DMS53 (cell line): ENCODE measurements around the gene NEAT1.
"Not testable (repeated sequence)": the region's sequence is repeated elsewhere in the genome, so short reads cannot be mapped to it uniquely, and the experiment has no call there.

Source experiments
- DNase-seq: peaks from one replicate; lab custom pipeline; 2025; lab: John Stamatoyannopoulos, UW

NEAT1 gene

GRCh38 chr11:65448418-65449105 is 26.0 kb downstream of the NEAT1 start:
- no peak for DNase-seq

GRCh38 chr11:65451301-65451700 is 28.7 kb downstream of the NEAT1 start:
- not testable (repeated sequence) for DNase-seq

- DNase-seq = not testable (repeated sequence)
These were observed 29.7 kb downstream of the NEAT1 start for GRCh38 chr11:65452259-65452658.

GRCh38 chr11:65452806-65453490 is 30.4 kb downstream of the NEAT1 start:
- DNase-seq = peak; percentile 55

- no peak for DNase-seq
These were observed 31.7 kb downstream of the NEAT1 start for GRCh38 chr11:65454311-65454695.

GRCh38 chr11:65454696-65455456 is 32.3 kb downstream of the NEAT1 start:
- peak; percentile 91 for DNase-seq

GRCh38 chr11:65456418-65456817 is 33.8 kb downstream of the NEAT1 start:
- no peak for DNase-seq

- DNase-seq = no peak
These were observed 37.0 kb downstream of the NEAT1 start for GRCh38 chr11:65459552-65459951.

- DNase-seq = not testable (repeated sequence)
These were observed 42.9 kb downstream of the NEAT1 start for GRCh38 chr11:65465471-65465870.

GRCh38 chr11:65467306-65467705 is 44.7 kb downstream of the NEAT1 start:
- not testable (repeated sequence) for DNase-seq

- peak; percentile 98 for DNase-seq
These were observed 46.3 kb downstream of the NEAT1 start for GRCh38 chr11:65468874-65469333.

- DNase-seq = no peak
These were observed 47.9 kb downstream of the NEAT1 start for GRCh38 chr11:65470433-65471049.

- peak; percentile 77 for DNase-seq
These were observed 48.9 kb downstream of the NEAT1 start for GRCh38 chr11:65471447-65471891.

- DNase-seq = not testable (repeated sequence)
These were observed 50.1 kb downstream of the NEAT1 start for GRCh38 chr11:65472588-65473277.

GRCh38 chr11:65473278-65473860 is 50.8 kb downstream of the NEAT1 start:
- DNase-seq = no peak

- DNase-seq = no peak
These were observed 52.3 kb downstream of the NEAT1 start for GRCh38 chr11:65474864-65475263.

GRCh38 chr11:65476632-65477148 is 54.1 kb downstream of the NEAT1 start:
- DNase-seq = peak; percentile 65

- DNase-seq = peak; percentile 99
These were observed 54.8 kb downstream of the NEAT1 start for GRCh38 chr11:65477149-65477965.

- DNase-seq = no peak
These were observed 56.0 kb downstream of the NEAT1 start for GRCh38 chr11:65478388-65479183.
